Measurements from ENCODE around the gene NUDT9.

Gene NUDT9

DNA sequence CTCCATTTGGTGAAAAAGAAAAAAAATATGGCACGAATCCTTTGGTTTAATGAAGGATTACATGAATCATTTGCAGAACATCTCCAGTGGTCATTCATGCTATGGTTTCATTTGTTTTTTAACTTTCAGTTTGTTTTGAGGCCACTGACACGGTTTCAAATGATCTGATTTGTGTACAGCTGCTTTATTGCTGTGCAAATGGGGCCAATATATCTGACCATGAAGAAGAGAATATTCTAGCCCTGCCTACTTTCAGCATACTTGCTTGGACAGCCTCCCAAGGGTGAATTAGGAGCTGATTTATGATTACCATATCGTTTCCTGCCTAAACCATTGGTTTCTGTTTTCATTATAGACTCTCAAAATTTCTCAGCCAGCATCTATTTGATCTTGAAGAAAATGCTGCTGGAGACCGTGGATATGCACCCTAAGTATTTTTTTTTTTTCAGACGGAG, 76.1 kb downstream of the NUDT9 start:
- no peaks in the 10 kb centered on the region for H3K9me3 ChIP-seq (ENCODE audit: control insufficient read depth, insufficient read depth, low read length)
- H3K36me3 ChIP-seq (ENCODE audit: insufficient read depth, low read length): no peaks in the 10 kb centered on the region
- no peak overlapping the region for H3K9ac ChIP-seq (ENCODE audit: low read depth, low read length)
- no peaks in the 10 kb centered on the region for H3K4me1 ChIP-seq (ENCODE audit: insufficient read depth, low read length)

DNA sequence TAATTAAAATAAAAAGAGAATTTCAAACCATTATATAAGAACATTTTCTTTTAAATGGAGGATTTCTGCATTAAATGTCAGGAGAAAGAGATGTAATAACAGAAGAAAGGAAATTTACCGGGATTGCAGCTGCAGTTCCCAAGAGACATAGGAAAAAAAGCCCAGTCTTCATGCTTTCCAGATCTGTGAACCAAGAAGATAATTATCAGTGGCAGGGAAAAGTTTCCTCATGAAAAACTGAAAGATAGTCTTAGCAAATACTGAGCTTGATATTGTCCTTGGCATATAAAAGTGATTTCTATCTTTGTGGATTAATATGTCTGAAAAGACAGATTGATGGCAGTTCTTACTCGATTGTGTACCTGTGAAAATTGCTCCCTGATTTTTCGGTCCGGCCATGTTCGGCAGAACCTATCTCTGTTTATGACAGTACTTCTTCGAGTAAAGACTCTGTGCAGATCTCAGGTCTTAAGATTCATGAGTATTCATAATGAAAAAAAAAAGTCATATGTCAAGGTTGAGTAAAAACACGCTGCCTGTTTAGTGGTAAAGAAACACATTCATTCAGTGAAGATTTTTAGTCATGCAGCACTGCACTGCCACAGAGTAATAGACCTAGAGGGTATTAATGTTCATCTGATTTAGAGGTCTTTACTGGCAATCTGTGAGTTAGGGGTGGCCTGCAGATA, 77.2 kb downstream of the NUDT9 start:
- Histone ChIP-seq H3K9ac (ENCODE audit: low read depth, low read length) (no peak overlapping the region), H3K4me1 (ENCODE audit: insufficient read depth, low read length) (no peaks in the 10 kb centered on the region), H3K36me3 (ENCODE audit: insufficient read depth, low read length) (no peaks in the 10 kb centered on the region), H3K9me3 (ENCODE audit: control insufficient read depth, insufficient read depth, low read length) (no peaks in the 10 kb centered on the region)

DNA sequence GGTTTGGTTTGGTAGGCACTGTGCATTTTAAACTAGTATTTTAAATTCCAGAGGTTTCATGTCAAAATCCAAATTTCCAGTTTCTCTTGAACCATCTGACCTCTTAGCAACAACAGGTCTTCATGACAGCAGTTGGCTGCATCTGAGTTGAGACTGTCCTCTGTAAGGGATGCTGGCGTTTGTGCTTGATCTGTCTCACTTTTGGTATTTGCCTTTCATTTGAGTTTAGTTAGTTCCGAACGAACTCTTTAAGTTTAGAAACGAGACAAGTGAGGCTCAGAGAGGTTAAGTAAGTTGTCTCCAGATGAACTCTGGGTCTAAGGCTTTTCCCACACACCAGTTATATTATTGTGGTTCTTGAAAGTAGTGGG, 77.7 kb downstream of the NUDT9 start:
- no peaks in the 10 kb centered on the region for H3K36me3 ChIP-seq (ENCODE audit: insufficient read depth, low read length)
- H3K9me3 ChIP-seq (ENCODE audit: control insufficient read depth, insufficient read depth, low read length): no peaks in the 10 kb centered on the region
- H3K4me1 ChIP-seq (ENCODE audit: insufficient read depth, low read length): no peaks in the 10 kb centered on the region
- no peak overlapping the region for H3K9ac ChIP-seq (ENCODE audit: low read depth, low read length)

DNA sequence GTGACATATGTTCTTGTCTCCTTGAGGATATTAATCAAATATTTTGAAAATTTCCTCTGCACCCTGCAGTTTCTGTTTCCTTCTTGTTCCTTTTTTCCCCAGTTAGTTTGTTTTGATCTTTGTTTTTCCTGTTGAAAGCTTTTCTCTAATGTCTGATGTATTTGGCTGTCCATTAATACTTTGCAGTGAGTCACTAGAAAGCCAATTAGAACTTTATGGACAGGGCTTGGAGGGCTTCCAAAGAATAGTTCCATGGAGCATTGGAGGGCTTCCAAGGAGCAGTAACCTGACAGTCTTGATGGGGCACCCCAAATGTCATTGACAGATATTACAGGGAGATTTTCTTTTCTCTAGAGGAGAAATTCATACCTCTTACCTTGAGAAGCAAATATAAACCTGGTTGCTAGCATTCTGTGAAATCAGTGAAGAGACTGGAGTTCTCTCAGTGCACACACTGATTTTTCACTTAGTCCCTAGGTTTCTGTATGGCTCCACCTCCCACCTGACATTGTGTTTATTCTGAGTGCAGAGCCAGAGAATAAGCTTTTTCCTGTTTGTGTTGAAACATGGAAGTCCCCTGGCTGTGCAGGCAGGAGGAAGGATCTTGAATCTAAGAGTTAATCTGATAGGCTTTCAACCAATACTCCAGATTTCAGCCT, 80.3 kb downstream of the NUDT9 start:
- Histone ChIP-seq H3K36me3 (ENCODE audit: insufficient read depth, low read length) (no peaks in the 10 kb centered on the region), H3K4me1 (ENCODE audit: insufficient read depth, low read length) (no peaks in the 10 kb centered on the region), H3K9me3 (ENCODE audit: control insufficient read depth, insufficient read depth, low read length) (no peaks in the 10 kb centered on the region), H3K9ac (ENCODE audit: low read depth, low read length) (no peak overlapping the region)

DNA sequence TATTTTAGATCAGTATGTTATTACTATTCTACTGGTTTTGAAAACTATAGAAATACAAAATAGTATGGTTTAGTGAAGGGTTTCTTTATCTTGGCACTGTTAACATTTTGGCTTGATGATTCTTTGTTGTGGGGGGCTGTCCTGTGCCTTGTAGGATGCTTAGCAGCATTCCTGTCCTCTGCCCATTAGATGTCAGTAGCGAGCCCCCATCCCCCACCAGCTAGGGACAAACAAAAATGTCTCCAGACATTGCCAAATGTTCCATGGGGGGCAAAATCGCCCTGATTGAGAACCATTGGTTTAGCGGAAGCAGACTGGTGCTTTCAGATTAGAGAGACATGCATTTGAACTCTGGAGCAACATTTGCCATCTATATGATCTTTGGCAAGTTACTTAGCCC, 83.5 kb downstream of the NUDT9 start:
- Histone ChIP-seq H3K9me3 (ENCODE audit: control insufficient read depth, insufficient read depth, low read length) (no peaks in the 10 kb centered on the region), H3K4me1 (ENCODE audit: insufficient read depth, low read length) (no peaks in the 10 kb centered on the region), H3K9ac (ENCODE audit: low read depth, low read length) (no peak overlapping the region), H3K36me3 (ENCODE audit: insufficient read depth, low read length) (no peaks in the 10 kb centered on the region)

DNA sequence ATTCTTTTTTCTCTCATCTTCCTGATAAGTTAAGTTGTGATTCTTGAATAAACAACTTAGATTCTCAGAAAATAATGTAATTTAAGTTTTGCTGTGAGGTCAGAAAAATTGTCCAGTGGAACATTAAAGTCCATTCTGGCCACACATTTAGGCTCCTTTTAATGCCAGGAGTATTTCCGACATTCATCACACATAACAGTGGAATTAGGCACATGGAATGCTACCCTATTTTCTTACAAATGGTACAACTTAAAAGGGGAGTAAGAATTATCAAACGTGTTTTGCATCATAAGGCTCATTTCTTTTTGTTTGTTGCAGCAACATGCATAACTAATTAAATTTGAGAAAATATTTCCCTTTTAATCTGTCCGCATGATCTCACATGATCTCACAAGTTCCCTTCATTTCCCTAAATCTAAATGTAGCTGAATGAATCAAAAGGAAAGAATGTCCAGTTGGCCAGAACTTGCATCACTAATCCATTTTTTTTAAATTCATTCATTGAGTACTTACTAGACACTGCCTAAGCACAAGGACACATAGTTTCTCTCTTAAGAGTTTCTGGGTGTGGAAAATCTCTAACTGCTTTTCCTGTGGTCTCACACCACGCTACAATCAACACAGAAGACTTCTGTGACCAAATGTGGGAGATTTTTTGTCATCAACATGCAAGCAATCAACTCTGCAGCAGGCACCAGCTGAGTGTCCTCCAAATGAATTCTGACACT, 84.8 kb downstream of the NUDT9 start:
- H3K9ac ChIP-seq (ENCODE audit: low read depth, low read length): no peak overlapping the region
- H3K4me1 ChIP-seq (ENCODE audit: insufficient read depth, low read length): 0 out of 2 replicates have a peak, but pooled peaks cover 5% of the 10 kb centered on the region
- no peaks in the 10 kb centered on the region for H3K9me3 ChIP-seq (ENCODE audit: control insufficient read depth, insufficient read depth, low read length)
- H3K36me3 ChIP-seq (ENCODE audit: insufficient read depth, low read length): no peaks in the 10 kb centered on the region
